ENCODE results near the gene NEUROD1.
A peak's percentile ranks its signal among the peaks of the same experiment; 100 is the strongest.

The NEUROD1 gene

GRCh38 chr2:181694271-181694670, 14.0 kb upstream of the NEUROD1 start:
- Histone ChIP-seq H3K9me3 (ENCODE audit: severe bottlenecking) (no peaks in the 10 kb centered on the region), H3K4me3 (ENCODE audit: severe bottlenecking) (no peak overlapping the region), H3K27me3 (ENCODE audit: insufficient read depth, poor library complexity, severe bottlenecking) (peaks cover 6% of the 10 kb centered on the region), H3K36me3 (ENCODE audit: low read depth) (no peaks in the 10 kb centered on the region), H3K4me1 (ENCODE audit: insufficient read depth, poor library complexity, severe bottlenecking) (no peaks in the 10 kb centered on the region), H3K27ac (ENCODE audit: poor library complexity, severe bottlenecking) (no peak overlapping the region)
- no peak for TF ChIP-seq CTCF (IDR thresholded peaks at IDR 0.05; ENCODE audit: poor library complexity, severe bottlenecking)
- DNase-seq (ENCODE audit: low spot score), result no peak
- no peak for ATAC-seq (ENCODE audit: low read depth)

- H3K4me1 ChIP-seq (ENCODE audit: insufficient read depth, poor library complexity, severe bottlenecking), result no peaks in the 10 kb centered on the region
Observed at GRCh38 chr2:181690860-181691259, 10.5 kb upstream of the NEUROD1 start.

DNA sequence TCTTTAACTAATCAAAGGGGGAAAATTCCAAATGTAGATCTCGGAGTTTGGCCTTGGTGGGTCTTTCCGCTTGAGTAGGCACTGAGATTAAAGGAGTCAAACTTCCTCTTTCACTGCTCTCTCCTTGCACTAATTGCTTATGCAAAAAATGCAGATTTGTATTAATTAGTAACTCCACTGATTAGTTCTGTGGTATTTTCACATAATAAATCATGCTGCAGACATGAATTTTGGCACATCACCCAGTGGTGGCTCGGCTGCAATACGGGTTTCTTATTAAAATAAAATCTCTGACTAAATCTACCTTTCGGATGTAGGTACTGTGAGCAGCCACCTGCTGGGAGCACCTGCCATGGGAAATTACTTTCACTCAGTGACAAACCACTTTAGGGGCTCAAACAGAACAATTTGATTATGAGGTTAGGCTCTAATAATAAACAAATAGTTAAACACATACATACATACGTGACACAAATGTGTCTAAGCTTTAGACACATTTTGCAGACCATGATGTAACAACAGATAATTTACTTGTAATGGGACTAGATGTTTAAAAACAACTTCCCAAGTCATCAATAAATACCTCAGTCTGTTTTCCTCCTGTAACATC, 6.4 kb upstream of the NEUROD1 start:
- H3K27ac ChIP-seq (ENCODE audit: poor library complexity, severe bottlenecking), result no peak overlapping the region
- ATAC-seq (ENCODE audit: low read depth) (no peak), DNase-seq (ENCODE audit: low spot score) (no peak)
- H3K36me3 ChIP-seq (ENCODE audit: low read depth), result no peaks in the 10 kb centered on the region
- no peak overlapping the region for H3K4me3 ChIP-seq (ENCODE audit: severe bottlenecking)
- no peak for TF ChIP-seq CTCF (IDR thresholded peaks at IDR 0.05; ENCODE audit: poor library complexity, severe bottlenecking)
- peaks cover 56% of the 10 kb centered on the region for H3K27me3 ChIP-seq (ENCODE audit: insufficient read depth, poor library complexity, severe bottlenecking)
- H3K4me1 ChIP-seq (ENCODE audit: insufficient read depth, poor library complexity, severe bottlenecking), result no peaks in the 10 kb centered on the region
- H3K9me3 ChIP-seq (ENCODE audit: severe bottlenecking), result no peaks in the 10 kb centered on the region

More at GRCh38 chr2:181690860-181691259, 10.5 kb upstream of the NEUROD1 start:
- no peak for TF ChIP-seq CTCF (IDR thresholded peaks at IDR 0.05; ENCODE audit: poor library complexity, severe bottlenecking)
- no peak overlapping the region for H3K4me3 ChIP-seq (ENCODE audit: severe bottlenecking)
- no peak overlapping the region for H3K27ac ChIP-seq (ENCODE audit: poor library complexity, severe bottlenecking)
- no peaks in the 10 kb centered on the region for H3K36me3 ChIP-seq (ENCODE audit: low read depth)
- DNase-seq (ENCODE audit: low spot score), result no peak
- no peaks in the 10 kb centered on the region for H3K9me3 ChIP-seq (ENCODE audit: severe bottlenecking)
- ATAC-seq (ENCODE audit: low read depth), result no peak
- H3K27me3 ChIP-seq (ENCODE audit: insufficient read depth, poor library complexity, severe bottlenecking), result peaks cover 19% of the 10 kb centered on the region

DNA sequence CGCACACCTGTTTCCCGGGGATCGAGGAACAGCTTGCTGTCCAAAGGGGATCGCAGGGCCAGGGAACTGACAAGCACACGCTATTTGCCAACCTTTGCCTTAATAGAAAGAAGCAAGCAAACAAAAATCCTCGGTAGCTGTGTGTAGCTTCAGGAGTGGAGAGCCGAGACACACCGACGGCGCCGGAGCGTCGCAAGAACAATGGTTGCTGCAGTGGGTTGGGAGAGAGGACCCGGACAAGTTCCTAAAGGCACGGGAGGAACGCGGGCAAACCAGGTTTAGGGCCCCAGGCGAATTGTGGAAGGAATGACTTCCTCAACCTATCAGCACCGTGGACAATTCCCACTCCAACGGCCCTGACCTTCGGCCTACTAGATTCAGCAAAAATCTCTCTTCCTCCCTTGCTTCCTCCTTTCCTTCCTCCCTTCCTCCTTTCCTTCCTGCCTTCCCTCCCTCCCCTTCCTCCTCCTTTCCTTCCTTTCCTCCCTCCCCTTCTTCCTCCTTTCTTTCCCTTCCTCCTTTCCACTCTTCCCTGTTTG, 4.9 kb upstream of the NEUROD1 start:
- DNase-seq (ENCODE audit: low spot score), result no peak
- TF ChIP-seq CTCF (IDR thresholded peaks at IDR 0.05; ENCODE audit: poor library complexity, severe bottlenecking), result no peak

DNA sequence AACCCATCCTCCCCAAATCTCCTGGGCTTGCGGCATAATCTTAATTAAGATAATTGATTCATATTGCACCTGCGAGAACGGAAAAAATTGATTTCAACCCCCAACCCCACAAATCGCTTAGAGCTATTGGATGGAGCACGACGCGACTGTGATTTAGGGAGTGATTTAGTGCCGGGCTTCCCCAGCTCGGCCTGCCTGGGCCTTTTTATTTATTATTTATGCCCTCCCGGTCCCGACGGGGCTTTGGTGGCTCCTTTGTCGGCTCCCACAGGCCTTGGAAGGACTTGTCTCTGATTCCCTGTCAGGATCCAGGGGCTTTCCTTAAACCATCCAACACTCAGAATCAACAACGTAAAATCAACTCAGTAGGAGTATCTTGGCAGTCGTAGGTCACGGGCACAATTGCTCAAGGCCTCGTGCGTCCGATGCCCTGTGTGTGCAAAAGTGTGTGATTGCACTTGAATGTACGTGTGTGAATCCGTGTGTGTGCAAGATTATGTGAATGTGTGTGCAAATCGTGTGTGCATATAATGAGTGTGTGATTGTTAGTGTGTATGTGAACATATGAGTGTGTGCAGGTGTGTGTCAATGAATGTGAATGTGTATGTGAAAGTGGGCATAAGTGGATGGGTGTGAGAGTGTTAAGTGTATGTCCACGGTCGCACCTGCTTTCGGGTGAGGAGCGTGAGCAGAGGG, 4.3 kb upstream of the NEUROD1 start:
- H3K9me3 ChIP-seq (ENCODE audit: severe bottlenecking), result no peaks in the 10 kb centered on the region
- no peaks in the 10 kb centered on the region for H3K36me3 ChIP-seq (ENCODE audit: low read depth)
- no peak for DNase-seq (ENCODE audit: low spot score)
- no peak overlapping the region for H3K27ac ChIP-seq (ENCODE audit: poor library complexity, severe bottlenecking)
- ATAC-seq (ENCODE audit: low read depth), result no peak
- H3K4me1 ChIP-seq (ENCODE audit: insufficient read depth, poor library complexity, severe bottlenecking), result no peaks in the 10 kb centered on the region
- no peak for TF ChIP-seq CTCF (IDR thresholded peaks at IDR 0.05; ENCODE audit: poor library complexity, severe bottlenecking)
- peaks cover 77% of the 10 kb centered on the region for H3K27me3 ChIP-seq (ENCODE audit: insufficient read depth, poor library complexity, severe bottlenecking)
- no peak overlapping the region for H3K4me3 ChIP-seq (ENCODE audit: severe bottlenecking)

More for the DNA sequence above, 4.9 kb upstream of the NEUROD1 start:
- Histone ChIP-seq H3K9me3 (ENCODE audit: severe bottlenecking) (no peaks in the 10 kb centered on the region), H3K27me3 (ENCODE audit: insufficient read depth, poor library complexity, severe bottlenecking) (peaks cover 71% of the 10 kb centered on the region), H3K27ac (ENCODE audit: poor library complexity, severe bottlenecking) (no peak overlapping the region), H3K4me3 (ENCODE audit: severe bottlenecking) (no peak overlapping the region), H3K4me1 (ENCODE audit: insufficient read depth, poor library complexity, severe bottlenecking) (no peaks in the 10 kb centered on the region), H3K36me3 (ENCODE audit: low read depth) (no peaks in the 10 kb centered on the region)
- peak; percentile 34; the same call in 1 of the 3 replicates for ATAC-seq (ENCODE audit: low read depth)

Data from RWPE2 (cell line).